H9 (cell line): Measurements from ENCODE around the gene TEC. TPM values are rescaled to one million over a fixed set of nuclear protein-coding genes. Genes with fewer than 3 reads are reported as not detected.

Experiments
- DNase-seq: peaks from one replicate; pipeline ENCODE4 v3.0.0-alpha.2; 2017
- H2AFZ ChIP-seq: one replicate; pipeline ENCODE4 v1.6.1; 2013; ENCODE audit warnings: mild to moderate bottlenecking, low read length, control low read depth, moderate library complexity
- H2AK5ac ChIP-seq: 2 replicates; pipeline ENCODE4 v1.6.1; 2013; ENCODE audit warnings: low read length, control low read depth, mixed read lengths; ENCODE audit not compliant: insufficient read length
- H2BK120ac ChIP-seq: one replicate; pipeline ENCODE4 v1.6.1; 2013; ENCODE audit warnings: low read depth, mild to moderate bottlenecking, low read length, control low read depth, inconsistent platforms; ENCODE audit not compliant: poor library complexity, severe bottlenecking
- H2BK12ac ChIP-seq: 2 replicates; pipeline ENCODE4 v1.6.1; 2013; ENCODE audit warnings: low read length, control low read depth, mixed read lengths, low read depth; ENCODE audit not compliant: insufficient read length
- H2BK15ac ChIP-seq: 2 replicates; pipeline ENCODE4 v1.6.1; 2013; ENCODE audit warnings: low read depth, low read length, control low read depth
- H2BK20ac ChIP-seq: one replicate; pipeline ENCODE4 v1.6.1; 2013; ENCODE audit warnings: low read depth, mild to moderate bottlenecking, low read length, control low read depth, inconsistent platforms; ENCODE audit not compliant: poor library complexity, severe bottlenecking
- H2BK5ac ChIP-seq: 2 replicates; pipeline ENCODE4 v1.6.1; 2013; ENCODE audit warnings: low read length, control low read depth, mixed read lengths; ENCODE audit not compliant: insufficient read length
- H3K14ac ChIP-seq: 2 replicates; pipeline ENCODE4 v1.6.1; 2013; ENCODE audit warnings: low read length, control low read depth; ENCODE audit not compliant: insufficient read depth
- H3K18ac ChIP-seq: 2 replicates; pipeline ENCODE4 v1.6.1; 2013; ENCODE audit warnings: low read depth, mild to moderate bottlenecking, mixed read lengths, low read length, control low read depth; ENCODE audit not compliant: insufficient read length
- H3K23ac ChIP-seq: 2 replicates; pipeline ENCODE4 v1.6.1; 2013; ENCODE audit warnings: low read length, control low read depth, mixed read lengths, low read depth; ENCODE audit not compliant: insufficient read length
- H3K23me2 ChIP-seq: 2 replicates; pipeline ENCODE4 v1.6.1; 2013; ENCODE audit warnings: low read depth, mild to moderate bottlenecking, mixed read lengths, low read length, control low read depth; ENCODE audit not compliant: insufficient read length, poor library complexity, severe bottlenecking
- H3K27ac ChIP-seq: 2 replicates; pipeline ENCODE4 v1.5.1; 2013; ENCODE audit warnings: low read length, control low read depth, mixed read lengths, low read depth; ENCODE audit not compliant: insufficient read length
- H3K27me3 ChIP-seq: 2 replicates; pipeline ENCODE4 v1.6.1; 2013; ENCODE audit warnings: low read length, control low read depth, inconsistent platforms; ENCODE audit not compliant: insufficient read depth
- H3K4ac ChIP-seq: 2 replicates; pipeline ENCODE4 v1.6.1; 2013; ENCODE audit warnings: low read depth, mild to moderate bottlenecking, control low read depth, inconsistent platforms, low read length, moderate library complexity
- H3K4me1 ChIP-seq: 2 replicates; pipeline ENCODE4 v1.6.1; 2013; ENCODE audit warnings: low read length, control low read depth, inconsistent platforms; ENCODE audit not compliant: insufficient read depth
- H3K4me2 ChIP-seq: 2 replicates; pipeline ENCODE4 v1.6.1; 2013; ENCODE audit warnings: low read length, control low read depth, mixed read lengths; ENCODE audit not compliant: insufficient read length, insufficient read depth
- H3K56ac ChIP-seq: 2 replicates; pipeline ENCODE4 v1.6.1; 2013; ENCODE audit warnings: low read depth, mild to moderate bottlenecking, mixed read lengths, low read length, control low read depth; ENCODE audit not compliant: insufficient read length
- H3K79me1 ChIP-seq: 2 replicates; pipeline ENCODE4 v1.6.1; 2013; ENCODE audit warnings: low read depth, mild to moderate bottlenecking, moderate library complexity, low read length, control low read depth, inconsistent platforms; ENCODE audit not compliant: insufficient read depth, poor library complexity, severe bottlenecking
- H3K79me2 ChIP-seq: 2 replicates; pipeline ENCODE4 v1.6.1; 2013; ENCODE audit warnings: low read length, control low read depth, inconsistent platforms; ENCODE audit not compliant: insufficient read depth
- H3K9ac ChIP-seq: 2 replicates; pipeline ENCODE4 v1.6.1; 2013; ENCODE audit warnings: low read length, control low read depth, mixed read lengths; ENCODE audit not compliant: insufficient read length; ENCODE audit errors: extremely low read depth
- H3K9me3 ChIP-seq: one replicate; pipeline ENCODE4 v1.6.1; 2013; ENCODE audit warnings: low read depth, low read length, inconsistent platforms; ENCODE audit not compliant: control insufficient read depth
- H3T11ph ChIP-seq: one replicate; pipeline ENCODE4 v1.6.1; 2013; ENCODE audit warnings: mild to moderate bottlenecking, low read length, control low read depth, inconsistent platforms
- H4K20me1 ChIP-seq: one replicate; pipeline ENCODE4 v1.6.1; 2013; ENCODE audit not compliant: control insufficient read depth, insufficient read length, insufficient read depth
- H4K5ac ChIP-seq: 2 replicates; pipeline ENCODE4 v1.6.1; 2013; ENCODE audit warnings: low read depth, mild to moderate bottlenecking, mixed read lengths, low read length, control low read depth; ENCODE audit not compliant: insufficient read length
- H4K8ac ChIP-seq: replicated peaks from 2 replicates; pipeline ENCODE4 v1.6.1; 2013; ENCODE audit warnings: low read length, control low read depth, mixed read lengths, low read depth; ENCODE audit not compliant: insufficient read length
- H4K91ac ChIP-seq: 2 replicates; pipeline ENCODE4 v1.6.1; 2013; ENCODE audit warnings: low read depth, mild to moderate bottlenecking, moderate library complexity, mixed read lengths, low read length, control low read depth; ENCODE audit not compliant: insufficient read length
- H3K27ac Mint-ChIP-seq, 3 experiments: 2 replicates in 2 of 3; 3 replicates in 1 of 3; pipeline ENCODE4 v1.8.0; 2020 to 2021; ENCODE audit warnings: mixed read lengths in 3 of 3, mild to moderate bottlenecking in 1 of 3, moderate library complexity in 1 of 3
- H3K27me3 Mint-ChIP-seq: 2 replicates; pipeline ENCODE4 v1.8.0; 2021; ENCODE audit warnings: low read depth, mild to moderate bottlenecking, moderate library complexity, mixed read lengths
- H3K36me3 Mint-ChIP-seq, 3 experiments: 2 replicates in 2 of 3; 3 replicates in 1 of 3; pipeline ENCODE4 v1.8.0; 2020 to 2021; ENCODE audit warnings: low read depth in 3 of 3, mixed read lengths in 3 of 3; ENCODE audit not compliant: insufficient read depth in 1 of 3
- H3K4me1 Mint-ChIP-seq, 2 experiments: 2 replicates each; pipeline ENCODE4 v1.8.0; 2020; ENCODE audit warnings: mixed read lengths in 2 of 2
- H3K4me3 Mint-ChIP-seq, 2 experiments: 2 replicates in 1 of 2; 3 replicates in 1 of 2; pipeline ENCODE4 v1.8.0; 2020 to 2021; ENCODE audit warnings: mild to moderate bottlenecking in 2 of 2, mixed read lengths in 2 of 2, moderate library complexity in 1 of 2
- H3K9me3 Mint-ChIP-seq, 2 experiments: 2 replicates in 1 of 2; 3 replicates in 1 of 2; pipeline ENCODE4 v1.8.0; 2020; ENCODE audit warnings: mild to moderate bottlenecking in 2 of 2, mixed read lengths in 2 of 2, moderate library complexity in 1 of 2
- WGBS: extraction: QIAGEN DNeasy Blood & Tissue Kit; methylation state at CpG from one replicate; pipeline ENCODE4 v1.1.7; 2013; ENCODE audit warnings: missing lambda C conversion rate, low lambda C conversion rate, mixed read lengths; ENCODE audit not compliant: insufficient read length; ENCODE audit errors: extremely low coverage; 5-methylcytosine and 5-hydroxymethylcytosine counted together
- total RNA-seq: library from RNA; stranded (reverse); gene quantifications from 2 replicates; pipeline ENCODE4 v1.2.1, GENCODE V29; 2021
- TF ChIP-seq, protein P1 (sequence below): fragments of 200-600 bp; sonication (generic); conservative IDR thresholded peaks from 3 replicates; pipeline ENCODE4 v1.8.0; 2021; ENCODE audit warnings: antibody characterized with exemption, mild to moderate bottlenecking

TEC gene
- total RNA-seq, 1 experiment from 2014 or later: 1.8 TPM

DNA sequence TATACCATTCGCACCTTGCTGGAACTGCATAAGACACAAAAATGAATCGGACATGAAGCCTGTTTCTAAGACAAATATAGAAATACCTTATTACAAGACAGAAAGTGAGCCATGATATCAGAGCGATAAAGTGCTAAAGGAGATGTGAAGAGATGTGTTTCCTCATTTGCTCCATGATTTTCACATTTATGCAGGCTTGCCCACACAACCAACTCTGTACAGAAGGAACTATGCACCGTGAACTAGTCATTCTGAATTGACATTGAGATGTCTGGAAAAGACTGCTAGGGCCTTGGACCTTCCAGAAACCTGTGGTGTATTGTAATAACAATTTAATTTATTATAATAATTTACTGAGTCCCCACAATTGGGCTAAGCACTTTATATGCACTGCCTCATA lies 97.0 kb downstream of the TEC start:
- Histone ChIP-seq H3K56ac (no peak overlapping the region), H2BK5ac (no peak overlapping the region), H2AK5ac (peak overlapping the region; percentile 85), H2AFZ (no peak overlapping the region), H3T11ph (no peak overlapping the region), H2BK120ac (no peak overlapping the region), H2BK12ac (peak overlapping the region; percentile 51), H2BK15ac (no peak overlapping the region), H4K20me1 (no peaks in the 10 kb centered on the region), H4K91ac (no peak overlapping the region), H3K4me2 (no peak overlapping the region), H3K27me3 (no peaks in the 10 kb centered on the region), H3K9ac (no peak overlapping the region), H3K23me2 (no peaks in the 10 kb centered on the region), H3K79me1 (no peaks in the 10 kb centered on the region), H3K27ac (no peak overlapping the region), H4K5ac (no peak overlapping the region), H3K4ac (no peak overlapping the region), H3K18ac (no peak overlapping the region), H3K4me1 (peaks cover 10% of the 10 kb centered on the region; the same call in 1 of the 2 replicates), H2BK20ac (no peak overlapping the region), H4K8ac (no peak overlapping the region), H3K79me2 (no peaks in the 10 kb centered on the region), H3K23ac (no peak overlapping the region), H3K14ac (no peak overlapping the region), H3K9me3 (no peaks in the 10 kb centered on the region)
- Mint-ChIP-seq H3K27ac (peak overlapping the region in 1 of 3 experiments; percentile 92; a peak in 2 of 7 replicates), H3K27me3 (no peaks in the 10 kb centered on the region), H3K4me3 (no peak overlapping the region), H3K4me1 (peaks cover 23 to 26% of the 10 kb centered on the region in 2 experiments), H3K9me3 (peaks cover 3 to 4% of the 10 kb centered on the region in 2 experiments; a peak in 3 of 5 replicates), H3K36me3 (peaks cover 0 to 4% (median 1%) of the 10 kb centered on the region in 3 experiments; a peak in 4 of 7 replicates)
- DNase-seq: no peak
- TF ChIP-seq, protein P1, sequence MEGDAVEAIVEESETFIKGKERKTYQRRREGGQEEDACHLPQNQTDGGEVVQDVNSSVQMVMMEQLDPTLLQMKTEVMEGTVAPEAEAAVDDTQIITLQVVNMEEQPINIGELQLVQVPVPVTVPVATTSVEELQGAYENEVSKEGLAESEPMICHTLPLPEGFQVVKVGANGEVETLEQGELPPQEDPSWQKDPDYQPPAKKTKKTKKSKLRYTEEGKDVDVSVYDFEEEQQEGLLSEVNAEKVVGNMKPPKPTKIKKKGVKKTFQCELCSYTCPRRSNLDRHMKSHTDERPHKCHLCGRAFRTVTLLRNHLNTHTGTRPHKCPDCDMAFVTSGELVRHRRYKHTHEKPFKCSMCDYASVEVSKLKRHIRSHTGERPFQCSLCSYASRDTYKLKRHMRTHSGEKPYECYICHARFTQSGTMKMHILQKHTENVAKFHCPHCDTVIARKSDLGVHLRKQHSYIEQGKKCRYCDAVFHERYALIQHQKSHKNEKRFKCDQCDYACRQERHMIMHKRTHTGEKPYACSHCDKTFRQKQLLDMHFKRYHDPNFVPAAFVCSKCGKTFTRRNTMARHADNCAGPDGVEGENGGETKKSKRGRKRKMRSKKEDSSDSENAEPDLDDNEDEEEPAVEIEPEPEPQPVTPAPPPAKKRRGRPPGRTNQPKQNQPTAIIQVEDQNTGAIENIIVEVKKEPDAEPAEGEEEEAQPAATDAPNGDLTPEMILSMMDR: no peak
- no CpG with 5 or more reads among the region's 4 CpGs for WGBS
